ENCODE results near the gene SULT1C2. TPM values are rescaled to one million over a fixed set of nuclear protein-coding genes. Genes with fewer than 3 reads are reported as not detected.
"Not testable (repeated sequence)": the region's sequence is repeated elsewhere in the genome, so short reads cannot be mapped to it uniquely, and the experiment has no call there.

Gene SULT1C2
- total RNA-seq, 1 experiment from 2014 or later: 3.9 TPM

DNA sequence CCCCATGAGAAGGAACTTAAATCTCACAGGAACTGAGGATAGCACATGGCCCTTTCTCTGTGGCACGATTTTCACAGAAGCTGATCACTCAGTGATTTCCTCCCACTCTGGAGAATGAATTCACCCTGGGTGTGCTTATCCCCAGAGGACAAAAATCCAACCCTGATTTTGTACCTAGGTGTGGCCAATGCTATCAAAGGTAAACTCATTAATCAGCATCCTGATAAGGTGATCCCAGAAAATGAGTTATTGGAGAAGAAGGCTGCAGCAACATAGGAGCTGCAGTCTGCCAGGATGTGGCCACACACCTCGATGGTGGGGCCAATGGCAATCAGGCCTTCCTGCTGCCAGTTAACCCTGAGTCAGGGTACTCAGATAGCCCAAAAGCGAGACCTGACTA lies 8.2 kb upstream of the SULT1C2 start:
- Histone ChIP-seq H3K27ac (ENCODE audit: low read depth, low read length) (no peak overlapping the region), H3K9me2 (ENCODE audit: insufficient read depth) (no peaks in the 10 kb centered on the region), H4K20me1 (ENCODE audit: insufficient read depth) (no peaks in the 10 kb centered on the region; the same call in 1 of the 2 replicates), H3K9ac (ENCODE audit: low read length) (no peak overlapping the region), H3K4me2 (ENCODE audit: low read length) (no peak overlapping the region), H3K4me3 (replicated peaks in 1 of 2; ENCODE audit: low read depth in 1 of 2, low read length in 2 of 2) (no peak overlapping the region), H3K36me3 (ENCODE audit: control insufficient read depth in 1 of 2, insufficient read depth in 2 of 2, low read length in 2 of 2) (no peaks in the 10 kb centered on the region), H2AFZ (ENCODE audit: low read depth, low read length, poor library complexity, severe bottlenecking) (no peak overlapping the region), H3K27me3 (ENCODE audit: insufficient read depth, low read length) (no peaks in the 10 kb centered on the region), H3K9me3 (ENCODE audit: control insufficient read depth in 1 of 2, insufficient read depth in 1 of 2, low read depth in 1 of 2, low read length in 2 of 2) (no peaks in the 10 kb centered on the region), H3K4me1 (ENCODE audit: control insufficient read depth in 1 of 2, insufficient read depth in 2 of 2, low read length in 2 of 2) (no peaks in the 10 kb centered on the region), H3K79me2 (ENCODE audit: insufficient read depth, low read length) (no peaks in the 10 kb centered on the region)
- ChIA-PET RAD21 (ENCODE audit: low non-redundant PET in 1 of 2, low total read pairs in 2 of 2, uncharacterized antibody in 2 of 2, unreplicated experiment in 2 of 2) (no interaction called here), POLR2A (no interaction called here), CTCF (no interaction called here)
- BruUV-seq (replicated peaks): no TSS peak
- no peak for ATAC-seq
- DNase-seq (ENCODE audit: low read depth, low spot score): no peak
- TF ChIP-seq, protein P1, sequence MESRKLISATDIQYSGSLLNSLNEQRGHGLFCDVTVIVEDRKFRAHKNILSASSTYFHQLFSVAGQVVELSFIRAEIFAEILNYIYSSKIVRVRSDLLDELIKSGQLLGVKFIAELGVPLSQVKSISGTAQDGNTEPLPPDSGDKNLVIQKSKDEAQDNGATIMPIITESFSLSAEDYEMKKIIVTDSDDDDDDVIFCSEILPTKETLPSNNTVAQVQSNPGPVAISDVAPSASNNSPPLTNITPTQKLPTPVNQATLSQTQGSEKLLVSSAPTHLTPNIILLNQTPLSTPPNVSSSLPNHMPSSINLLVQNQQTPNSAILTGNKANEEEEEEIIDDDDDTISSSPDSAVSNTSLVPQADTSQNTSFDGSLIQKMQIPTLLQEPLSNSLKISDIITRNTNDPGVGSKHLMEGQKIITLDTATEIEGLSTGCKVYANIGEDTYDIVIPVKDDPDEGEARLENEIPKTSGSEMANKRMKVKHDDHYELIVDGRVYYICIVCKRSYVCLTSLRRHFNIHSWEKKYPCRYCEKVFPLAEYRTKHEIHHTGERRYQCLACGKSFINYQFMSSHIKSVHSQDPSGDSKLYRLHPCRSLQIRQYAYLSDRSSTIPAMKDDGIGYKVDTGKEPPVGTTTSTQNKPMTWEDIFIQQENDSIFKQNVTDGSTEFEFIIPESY (IDR thresholded peaks at IDR 0.05; ENCODE audit: extremely low read depth, insufficient replicate concordance, low read length): no peak
- TF ChIP-seq SIN3A (IDR thresholded peaks at IDR 0.05; ENCODE audit: low read depth) (no peak), EZH2 (IDR thresholded peaks at IDR 0.05) (no peak), FOSL1 (IDR thresholded peaks at IDR 0.05; ENCODE audit: low read depth) (no peak), CEBPB (IDR thresholded peaks at IDR 0.05; ENCODE audit: low read depth) (no peak), SRF (IDR thresholded peaks at IDR 0.05; ENCODE audit: low read depth) (no peak), EGR1 (IDR thresholded peaks at IDR 0.05; ENCODE audit: low read depth) (no peak)
- TF ChIP-seq, protein P2, sequence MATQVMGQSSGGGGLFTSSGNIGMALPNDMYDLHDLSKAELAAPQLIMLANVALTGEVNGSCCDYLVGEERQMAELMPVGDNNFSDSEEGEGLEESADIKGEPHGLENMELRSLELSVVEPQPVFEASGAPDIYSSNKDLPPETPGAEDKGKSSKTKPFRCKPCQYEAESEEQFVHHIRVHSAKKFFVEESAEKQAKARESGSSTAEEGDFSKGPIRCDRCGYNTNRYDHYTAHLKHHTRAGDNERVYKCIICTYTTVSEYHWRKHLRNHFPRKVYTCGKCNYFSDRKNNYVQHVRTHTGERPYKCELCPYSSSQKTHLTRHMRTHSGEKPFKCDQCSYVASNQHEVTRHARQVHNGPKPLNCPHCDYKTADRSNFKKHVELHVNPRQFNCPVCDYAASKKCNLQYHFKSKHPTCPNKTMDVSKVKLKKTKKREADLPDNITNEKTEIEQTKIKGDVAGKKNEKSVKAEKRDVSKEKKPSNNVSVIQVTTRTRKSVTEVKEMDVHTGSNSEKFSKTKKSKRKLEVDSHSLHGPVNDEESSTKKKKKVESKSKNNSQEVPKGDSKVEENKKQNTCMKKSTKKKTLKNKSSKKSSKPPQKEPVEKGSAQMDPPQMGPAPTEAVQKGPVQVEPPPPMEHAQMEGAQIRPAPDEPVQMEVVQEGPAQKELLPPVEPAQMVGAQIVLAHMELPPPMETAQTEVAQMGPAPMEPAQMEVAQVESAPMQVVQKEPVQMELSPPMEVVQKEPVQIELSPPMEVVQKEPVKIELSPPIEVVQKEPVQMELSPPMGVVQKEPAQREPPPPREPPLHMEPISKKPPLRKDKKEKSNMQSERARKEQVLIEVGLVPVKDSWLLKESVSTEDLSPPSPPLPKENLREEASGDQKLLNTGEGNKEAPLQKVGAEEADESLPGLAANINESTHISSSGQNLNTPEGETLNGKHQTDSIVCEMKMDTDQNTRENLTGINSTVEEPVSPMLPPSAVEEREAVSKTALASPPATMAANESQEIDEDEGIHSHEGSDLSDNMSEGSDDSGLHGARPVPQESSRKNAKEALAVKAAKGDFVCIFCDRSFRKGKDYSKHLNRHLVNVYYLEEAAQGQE (IDR thresholded peaks at IDR 0.05; ENCODE audit: low read depth): no peak
- intact Hi-C loops (cut with micrococcal nuclease): no loop called here

DNA sequence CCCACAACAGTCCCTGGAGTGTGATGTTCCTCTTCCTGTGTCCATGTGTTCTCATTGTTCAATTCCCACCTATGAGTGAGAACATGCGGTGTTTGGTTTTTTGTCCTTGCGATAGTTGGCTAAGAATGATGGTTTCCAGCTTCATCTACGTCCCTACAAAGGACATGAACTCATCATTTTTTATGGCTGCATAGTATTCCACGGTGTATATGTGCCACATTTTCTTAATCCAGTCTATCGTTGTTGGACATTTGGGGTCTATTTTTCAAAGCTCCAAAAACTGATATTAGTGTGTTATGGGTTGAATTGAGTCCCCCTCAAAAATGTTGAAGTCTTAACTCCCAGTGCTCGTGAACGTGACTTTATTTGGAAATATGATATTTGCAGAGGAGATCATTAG lies 4.1 kb upstream of the SULT1C2 start:
- H3K4me2 ChIP-seq (ENCODE audit: low read length); DNase-seq (ENCODE audit: low read depth, low spot score); POLR2A ChIA-PET; H3K36me3 ChIP-seq (ENCODE audit: control insufficient read depth in 1 of 2, insufficient read depth in 2 of 2, low read length in 2 of 2); H3K9me3 ChIP-seq (ENCODE audit: control insufficient read depth in 1 of 2, insufficient read depth in 1 of 2, low read depth in 1 of 2, low read length in 2 of 2); H3K9ac ChIP-seq (ENCODE audit: low read length); H3K4me3 ChIP-seq (replicated peaks in 1 of 2; ENCODE audit: low read depth in 1 of 2, low read length in 2 of 2); H4K20me1 ChIP-seq (ENCODE audit: insufficient read depth); H3K9me2 ChIP-seq (ENCODE audit: insufficient read depth); H2AFZ ChIP-seq (ENCODE audit: low read depth, low read length, poor library complexity, severe bottlenecking); H3K27me3 ChIP-seq (ENCODE audit: insufficient read depth, low read length); CTCF ChIA-PET; intact Hi-C loops (cut with micrococcal nuclease); H3K79me2 ChIP-seq (ENCODE audit: insufficient read depth, low read length); H3K27ac ChIP-seq (ENCODE audit: low read depth, low read length); BruUV-seq (replicated peaks); ATAC-seq: not testable (repeated sequence)
- H3K4me1 ChIP-seq (ENCODE audit: control insufficient read depth in 1 of 2, insufficient read depth in 2 of 2, low read length in 2 of 2): peaks cover 3 to 16% of the 10 kb centered on the region in 2 experiments; a peak in 3 of 4 replicates
- RAD21 ChIA-PET (ENCODE audit: low non-redundant PET in 1 of 2, low total read pairs in 2 of 2, uncharacterized antibody in 2 of 2, unreplicated experiment in 2 of 2): interaction anchor here in 1 of 2 experiments (0.7 kb wide), 1 partner anchor 50 kb away, joined by 3 read pairs; no protein-coding TSS in a partner anchor
